Measurements from ENCODE around the gene MACF1. TPM values are rescaled to one million over a fixed set of nuclear protein-coding genes. Genes with fewer than 3 reads are reported as not detected.

MACF1 gene
- total and polyA plus RNA-seq, 4 donors, result 23.3 to 216 (median 51.2) TPM

DNA sequence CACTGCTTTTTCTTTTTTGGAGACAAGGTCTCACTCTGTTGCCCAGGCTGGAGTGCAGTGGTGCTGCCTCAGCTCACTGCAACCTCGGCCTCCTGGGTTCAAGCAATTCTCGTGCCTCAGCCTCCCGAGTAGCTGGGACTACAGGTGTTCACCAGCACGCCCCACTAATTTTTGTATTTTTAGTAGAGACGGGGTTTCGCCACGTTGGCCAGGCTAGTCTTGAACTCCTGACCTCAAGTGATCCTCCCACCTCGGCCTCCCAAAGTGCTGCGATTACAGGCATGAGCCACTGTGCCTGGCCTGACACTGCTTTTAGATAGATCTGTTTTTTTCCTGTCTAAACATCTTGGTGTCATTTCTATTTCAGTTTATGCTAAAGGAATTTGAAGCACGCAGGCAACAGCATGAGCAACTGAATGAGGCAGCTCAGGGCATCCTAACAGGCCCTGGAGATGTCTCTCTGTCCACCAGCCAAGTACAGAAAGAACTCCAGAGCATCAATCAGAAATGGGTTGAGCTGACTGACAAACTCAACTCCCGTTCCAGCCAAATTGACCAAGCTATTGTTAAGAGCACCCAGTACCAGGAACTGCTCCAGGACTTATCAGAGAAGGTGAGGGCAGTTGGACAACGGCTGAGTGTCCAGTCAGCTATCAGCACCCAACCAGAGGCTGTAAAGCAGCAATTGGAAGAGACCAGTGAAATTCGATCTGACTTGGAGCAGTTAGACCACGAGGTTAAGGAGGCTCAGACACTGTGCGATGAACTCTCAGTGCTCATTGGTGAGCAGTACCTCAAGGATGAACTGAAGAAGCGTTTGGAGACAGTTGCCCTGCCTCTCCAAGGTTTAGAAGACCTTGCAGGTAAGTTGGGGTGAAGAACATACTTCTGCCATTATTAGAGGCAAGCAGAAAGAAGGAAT lies 180.8 kb downstream of the MACF1 start:
- TF ChIP-seq CTCF (IDR thresholded peaks at IDR 0.05; ENCODE audit: low read depth, low read length, missing input control) (no peak), FOXA1 (IDR thresholded peaks at IDR 0.05) (no peak), NR2F2 (IDR thresholded peaks at IDR 0.05) (peak; percentile 17)
- H3K36me3 ChIP-seq (ENCODE audit: control insufficient read depth in 4 of 4, insufficient read depth in 3 of 4, low read depth in 1 of 4, low read length in 3 of 4), result peaks cover 8 to 44% (median 23%) of the 10 kb centered on the region in 4 donors
- 76% methylated on average over 16 of the region's 16 CpGs for WGBS
- DNase-seq (ENCODE audit: low spot score), result no peak
- no peaks in the 10 kb centered on the region for H3K9me3 ChIP-seq (ENCODE audit: control insufficient read depth in 4 of 4, low read length in 3 of 4)
- H3K27me3 ChIP-seq (ENCODE audit: control insufficient read depth in 4 of 4, insufficient read depth in 4 of 4, low read length in 3 of 4), result no peaks in the 10 kb centered on the region
- no peak overlapping the region for H3K4me3 ChIP-seq (ENCODE audit: low read depth in 1 of 3, low read length in 3 of 3)
- peaks cover 4 to 38% (median 22%) of the 10 kb centered on the region in 4 donors for H3K4me1 ChIP-seq (ENCODE audit: control insufficient read depth in 4 of 4, insufficient read depth in 4 of 4, low read length in 3 of 4)
- H3K27ac ChIP-seq (ENCODE audit: low read depth in 1 of 2, low read length in 2 of 2), result no peak overlapping the region
- no peak overlapping the region for H3K9ac ChIP-seq (ENCODE audit: low read depth in 1 of 2, low read length in 2 of 2)

DNA sequence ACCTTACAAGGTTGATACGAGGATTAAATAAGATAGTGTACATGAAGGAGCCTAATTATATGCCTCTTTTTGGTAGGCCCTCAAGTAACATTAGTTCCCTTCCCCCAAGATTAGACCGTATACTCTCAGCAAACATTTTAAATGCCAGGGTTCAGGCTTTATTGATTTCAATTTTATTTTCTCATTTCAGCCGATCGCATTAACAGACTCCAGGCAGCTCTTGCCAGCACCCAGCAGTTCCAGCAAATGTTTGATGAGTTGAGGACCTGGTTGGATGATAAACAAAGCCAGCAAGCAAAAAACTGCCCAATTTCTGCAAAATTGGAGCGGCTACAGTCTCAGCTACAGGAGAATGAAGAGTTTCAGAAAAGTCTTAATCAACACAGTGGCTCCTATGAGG lies 182.5 kb downstream of the MACF1 start:
- H3K36me3 ChIP-seq (ENCODE audit: control insufficient read depth in 4 of 4, insufficient read depth in 3 of 4, low read depth in 1 of 4, low read length in 3 of 4), result peaks cover 7 to 32% (median 17%) of the 10 kb centered on the region in 4 donors
- H3K9me3 ChIP-seq (ENCODE audit: control insufficient read depth in 4 of 4, low read length in 3 of 4), result no peaks in the 10 kb centered on the region
- H3K27me3 ChIP-seq (ENCODE audit: control insufficient read depth in 4 of 4, insufficient read depth in 4 of 4, low read length in 3 of 4), result no peaks in the 10 kb centered on the region
- 40% methylated on average over 5 of the region's 5 CpGs for WGBS
- peak overlapping the region; percentile 26 to 48 for H3K27ac ChIP-seq (ENCODE audit: low read depth in 1 of 2, low read length in 2 of 2)
- no peak for DNase-seq (ENCODE audit: low spot score)
- no peak overlapping the region for H3K4me3 ChIP-seq (ENCODE audit: low read depth in 1 of 3, low read length in 3 of 3)
- peaks cover 5 to 50% (median 32%) of the 10 kb centered on the region in 4 donors for H3K4me1 ChIP-seq (ENCODE audit: control insufficient read depth in 4 of 4, insufficient read depth in 4 of 4, low read length in 3 of 4)
- H3K9ac ChIP-seq (ENCODE audit: low read depth in 1 of 2, low read length in 2 of 2), result no peak overlapping the region
- TF ChIP-seq RAD21 (IDR thresholded peaks at IDR 0.05) (no peak), TAF1 (conservative IDR thresholded peaks at IDR 0.05) (no peak), MAX (IDR thresholded peaks at IDR 0.05) (no peak), NR2F2 (IDR thresholded peaks at IDR 0.05) (no peak), JUND (IDR thresholded peaks at IDR 0.05) (peak in 1 of 2 donors; percentile 37), YY1 (IDR thresholded peaks at IDR 0.05) (peak; percentile 45), FOXA2 (IDR thresholded peaks at IDR 0.05) (no peak), RXRA (IDR thresholded peaks at IDR 0.05) (peak in 1 of 2 donors; percentile 55), EGR1 (IDR thresholded peaks at IDR 0.05; ENCODE audit: low read depth in 2 of 2) (no peak), CTCF (IDR thresholded peaks at IDR 0.05; ENCODE audit: low read depth, low read length, missing input control) (no peak), SP1 (IDR thresholded peaks at IDR 0.05) (peak; percentile 35), GABPA (IDR thresholded peaks at IDR 0.05 in 1 of 2, conservative IDR thresholded peaks at IDR 0.05 in 1 of 2) (no peak), REST (IDR thresholded peaks at IDR 0.05) (no peak), HNF4A (conservative IDR thresholded peaks at IDR 0.05) (peak; percentile 45 to 49), FOXA1 (IDR thresholded peaks at IDR 0.05) (no peak), HNF4G (IDR thresholded peaks at IDR 0.05) (no peak)
- TF ChIP-seq, protein P1, sequence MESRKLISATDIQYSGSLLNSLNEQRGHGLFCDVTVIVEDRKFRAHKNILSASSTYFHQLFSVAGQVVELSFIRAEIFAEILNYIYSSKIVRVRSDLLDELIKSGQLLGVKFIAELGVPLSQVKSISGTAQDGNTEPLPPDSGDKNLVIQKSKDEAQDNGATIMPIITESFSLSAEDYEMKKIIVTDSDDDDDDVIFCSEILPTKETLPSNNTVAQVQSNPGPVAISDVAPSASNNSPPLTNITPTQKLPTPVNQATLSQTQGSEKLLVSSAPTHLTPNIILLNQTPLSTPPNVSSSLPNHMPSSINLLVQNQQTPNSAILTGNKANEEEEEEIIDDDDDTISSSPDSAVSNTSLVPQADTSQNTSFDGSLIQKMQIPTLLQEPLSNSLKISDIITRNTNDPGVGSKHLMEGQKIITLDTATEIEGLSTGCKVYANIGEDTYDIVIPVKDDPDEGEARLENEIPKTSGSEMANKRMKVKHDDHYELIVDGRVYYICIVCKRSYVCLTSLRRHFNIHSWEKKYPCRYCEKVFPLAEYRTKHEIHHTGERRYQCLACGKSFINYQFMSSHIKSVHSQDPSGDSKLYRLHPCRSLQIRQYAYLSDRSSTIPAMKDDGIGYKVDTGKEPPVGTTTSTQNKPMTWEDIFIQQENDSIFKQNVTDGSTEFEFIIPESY (IDR thresholded peaks at IDR 0.05), result no peak
- TF ChIP-seq, protein P2, sequence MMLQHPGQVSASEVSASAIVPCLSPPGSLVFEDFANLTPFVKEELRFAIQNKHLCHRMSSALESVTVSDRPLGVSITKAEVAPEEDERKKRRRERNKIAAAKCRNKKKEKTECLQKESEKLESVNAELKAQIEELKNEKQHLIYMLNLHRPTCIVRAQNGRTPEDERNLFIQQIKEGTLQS (IDR thresholded peaks at IDR 0.05), result no peak
